Measurements from ENCODE around the gene PRR32. TPM values are rescaled to one million over a fixed set of nuclear protein-coding genes. Genes with fewer than 3 reads are reported as not detected.

PRR32 gene
- polyA plus RNA-seq, 1 of the 3 experiments (the other 2 are of a cell fraction) = not detected

GRCh38 chrX:126824338-126825007, 4.9 kb downstream of the PRR32 start:
- Histone ChIP-seq H3K36me3 (replicated peaks in 1 of 2; ENCODE audit: control insufficient read depth in 1 of 2, insufficient read depth in 2 of 2, low read length in 1 of 2) (no peaks in the 10 kb centered on the region), H3K79me2 (ENCODE audit: insufficient read depth) (no peaks in the 10 kb centered on the region), H2AFZ (ENCODE audit: low read depth) (no peak overlapping the region), H3K4me3 (ENCODE audit: low read depth in 2 of 2, low read length in 1 of 2) (no peak overlapping the region), H3K9me2 (no peaks in the 10 kb centered on the region), H3K4me1 (ENCODE audit: control insufficient read depth in 1 of 2, insufficient read depth in 2 of 2, low read depth in 1 of 2, low read length in 1 of 2) (no peaks in the 10 kb centered on the region), H4K20me1 (ENCODE audit: insufficient read depth) (no peaks in the 10 kb centered on the region), H3K27me3 (ENCODE audit: insufficient read depth) (no peaks in the 10 kb centered on the region), H3K27ac (ENCODE audit: low read depth in 2 of 2, low read length in 1 of 2) (no peak overlapping the region), H3K9me3 (no peaks in the 10 kb centered on the region), H3K9ac (no peak overlapping the region), H3K4me2 (no peak overlapping the region), H3F3A (replicated peaks; ENCODE audit: insufficient read depth) (no peaks in the 10 kb centered on the region)
- no peak for DNase-seq
- 0% methylated on average over 2 of the region's 2 CpGs for WGBS (ENCODE audit: low lambda C conversion rate)
- CTCF ChIA-PET = no interaction called here
- POLR2A ChIA-PET = no interaction called here
- TF ChIP-seq MXI1 (IDR thresholded peaks at IDR 0.05; ENCODE audit: low read depth, low read length) = no peak
- TF ChIP-seq USF2 (IDR thresholded peaks at IDR 0.05; ENCODE audit: borderline replicate concordance, low read depth, low read length) = no peak
- no peak for TF ChIP-seq RXRA (IDR thresholded peaks at IDR 0.05; ENCODE audit: borderline replicate concordance, low read depth)
- TF ChIP-seq JUND (IDR thresholded peaks at IDR 0.05) = no peak

GRCh38 chrX:126825566-126826193, 6.2 kb downstream of the PRR32 start:
- no peaks in the 10 kb centered on the region for H3K79me2 ChIP-seq (ENCODE audit: insufficient read depth)
- H3K4me1 ChIP-seq (ENCODE audit: control insufficient read depth in 1 of 2, insufficient read depth in 2 of 2, low read depth in 1 of 2, low read length in 1 of 2) = no peaks in the 10 kb centered on the region
- 0% methylated on average over 1 of the region's 1 CpG for WGBS (ENCODE audit: low lambda C conversion rate)
- no peaks in the 10 kb centered on the region for H3K9me2 ChIP-seq
- no peak overlapping the region for H3K4me2 ChIP-seq
- DNase-seq = no peak
- no peaks in the 10 kb centered on the region for H4K20me1 ChIP-seq (ENCODE audit: insufficient read depth)
- CTCF ChIA-PET = no interaction called here
- TF ChIP-seq NFIC (IDR thresholded peaks at IDR 0.05; ENCODE audit: borderline replicate concordance) (no peak), ELF1 (IDR thresholded peaks at IDR 0.05) (no peak), TAF1 (IDR thresholded peaks at IDR 0.05; ENCODE audit: borderline replicate concordance, low read depth, low read length) (no peak), SMC3 (IDR thresholded peaks at IDR 0.05; ENCODE audit: low read depth, low read length) (no peak), RFX5 (IDR thresholded peaks at IDR 0.05; ENCODE audit: low read length) (no peak), GABPA (IDR thresholded peaks at IDR 0.05; ENCODE audit: low read depth) (no peak), RAD21 (IDR thresholded peaks at IDR 0.05; ENCODE audit: low read length) (no peak), MXI1 (IDR thresholded peaks at IDR 0.05; ENCODE audit: low read depth, low read length) (no peak)
- H3K27me3 ChIP-seq (ENCODE audit: insufficient read depth) = no peaks in the 10 kb centered on the region
- H3K9me3 ChIP-seq = no peaks in the 10 kb centered on the region
- H3K4me3 ChIP-seq (ENCODE audit: low read depth in 2 of 2, low read length in 1 of 2) = no peak overlapping the region
- no peaks in the 10 kb centered on the region for H3K36me3 ChIP-seq (replicated peaks in 1 of 2; ENCODE audit: control insufficient read depth in 1 of 2, insufficient read depth in 2 of 2, low read length in 1 of 2)
- no peak overlapping the region for H2AFZ ChIP-seq (ENCODE audit: low read depth)
- POLR2A ChIA-PET = no interaction called here
- no peak overlapping the region for H3K9ac ChIP-seq
- H3F3A ChIP-seq (replicated peaks; ENCODE audit: insufficient read depth) = no peaks in the 10 kb centered on the region
- no peak overlapping the region for H3K27ac ChIP-seq (ENCODE audit: low read depth in 2 of 2, low read length in 1 of 2)

- no peaks in the 10 kb centered on the region for H3F3A ChIP-seq (replicated peaks; ENCODE audit: insufficient read depth)
- DNase-seq = no peak
- WGBS (ENCODE audit: low lambda C conversion rate) = 2% methylated on average over 2 of the region's 2 CpGs
- H3K79me2 ChIP-seq (ENCODE audit: insufficient read depth) = no peaks in the 10 kb centered on the region
- H3K9ac ChIP-seq = no peak overlapping the region
- no peaks in the 10 kb centered on the region for H3K27me3 ChIP-seq (ENCODE audit: insufficient read depth)
- H3K27ac ChIP-seq (ENCODE audit: low read depth in 2 of 2, low read length in 1 of 2) = no peak overlapping the region
- H4K20me1 ChIP-seq (ENCODE audit: insufficient read depth) = no peaks in the 10 kb centered on the region
- no peak overlapping the region for H2AFZ ChIP-seq (ENCODE audit: low read depth)
- no peaks in the 10 kb centered on the region for H3K9me2 ChIP-seq
- POLR2A ChIA-PET = no interaction called here
- CTCF ChIA-PET = no interaction called here
- H3K36me3 ChIP-seq (replicated peaks in 1 of 2; ENCODE audit: control insufficient read depth in 1 of 2, insufficient read depth in 2 of 2, low read length in 1 of 2) = no peaks in the 10 kb centered on the region
- no peaks in the 10 kb centered on the region for H3K9me3 ChIP-seq
- H3K4me3 ChIP-seq (ENCODE audit: low read depth in 2 of 2, low read length in 1 of 2) = no peak overlapping the region
- H3K4me1 ChIP-seq (ENCODE audit: control insufficient read depth in 1 of 2, insufficient read depth in 2 of 2, low read depth in 1 of 2, low read length in 1 of 2) = no peaks in the 10 kb centered on the region
- H3K4me2 ChIP-seq = no peak overlapping the region
- no peak for TF ChIP-seq USF1 (IDR thresholded peaks at IDR 0.05; ENCODE audit: borderline replicate concordance, low read depth)
- TF ChIP-seq EP300 (IDR thresholded peaks at IDR 0.05; ENCODE audit: borderline replicate concordance in 1 of 2, low read depth in 1 of 2, low read length in 1 of 2) = no peak
- TF ChIP-seq FOXJ3 (CRISPR knock-in tag; IDR thresholded peaks at IDR 0.05) = no peak
- no peak for TF ChIP-seq USF2 (IDR thresholded peaks at IDR 0.05; ENCODE audit: borderline replicate concordance, low read depth, low read length)
- TF ChIP-seq CTCF (IDR thresholded peaks at IDR 0.05) = no peak
- TF ChIP-seq GABPA (IDR thresholded peaks at IDR 0.05; ENCODE audit: low read depth) = no peak
- TF ChIP-seq NRF1 (IDR thresholded peaks at IDR 0.05; ENCODE audit: low read depth, low read length) = no peak
- no peak for TF ChIP-seq MAX (IDR thresholded peaks at IDR 0.05; ENCODE audit: low read depth)
- TF ChIP-seq MXI1 (IDR thresholded peaks at IDR 0.05; ENCODE audit: low read depth, low read length) = no peak
- TF ChIP-seq MEF2A (IDR thresholded peaks at IDR 0.05; ENCODE audit: borderline replicate concordance, low read depth) = no peak
Observed at GRCh38 chrX:126836186-126836585, 16.7 kb downstream of the PRR32 start.

Data from SK-N-SH (cell line).